GM12878 (cell line): ENCODE results near the gene MEGF11. TPM values are rescaled to one million over a fixed set of nuclear protein-coding genes. Genes with fewer than 3 reads are reported as not detected.

Experiments used
- CREB1 ChIP-seq: IDR thresholded peaks from 2 replicates; pipeline ENCODE4 v1.6.1; 2012; ENCODE audit warnings: low read depth, mild to moderate bottlenecking, inconsistent platforms
- HCFC1 ChIP-seq: fragments of 150-350 bp; IDR thresholded peaks from 2 replicates; pipeline ENCODE4 v1.6.1; 2014; ENCODE audit warnings: low read length
- IRF5 ChIP-seq: fragments of 450-650 bp; IDR thresholded peaks from 2 replicates; pipeline ENCODE4 v1.6.1; 2017; ENCODE audit warnings: borderline replicate concordance
- MXI1 ChIP-seq: fragments of 150-350 bp; IDR thresholded peaks from 2 replicates; pipeline ENCODE4 v1.6.1; 2011; ENCODE audit warnings: low read depth, mild to moderate bottlenecking, inconsistent platforms, low read length, improper control_type of control experiment
- MYB ChIP-seq: fragments of 150-350 bp; IDR thresholded peaks from 2 replicates; pipeline ENCODE4 v1.6.1; 2014; ENCODE audit warnings: mild to moderate bottlenecking, low read depth, low read length, borderline replicate concordance
- NKRF ChIP-seq: fragments of 450-650 bp; conservative IDR thresholded peaks from 2 replicates; pipeline ENCODE4 v1.6.1; 2017; ENCODE audit warnings: mild to moderate bottlenecking, moderate library complexity
- PBX3 ChIP-seq: IDR thresholded peaks from 2 replicates; pipeline ENCODE4 v1.6.1; 2011; ENCODE audit warnings: mild to moderate bottlenecking, low read depth, low read length, moderate library complexity; ENCODE audit not compliant: insufficient replicate concordance
- POU2F2 ChIP-seq: IDR thresholded peaks from 3 replicates; pipeline ENCODE4 v1.6.1; 2011; ENCODE audit warnings: low read depth, mild to moderate bottlenecking, low read length, borderline replicate concordance
- RELB ChIP-seq: fragments of 450-650 bp; IDR thresholded peaks from 2 replicates; pipeline ENCODE4 v1.6.1; 2017; ENCODE audit warnings: low read depth, mild to moderate bottlenecking, moderate library complexity
- SKIL ChIP-seq: fragments of 450-650 bp; IDR thresholded peaks from 2 replicates; pipeline ENCODE4 v1.6.1; 2017; ENCODE audit warnings: mild to moderate bottlenecking, low read depth, inconsistent platforms; ENCODE audit not compliant: poor library complexity, severe bottlenecking
- TARDBP ChIP-seq: IDR thresholded peaks from 2 replicates; pipeline ENCODE4 v1.6.1; 2016; ENCODE audit warnings: borderline replicate concordance
- YY1 ChIP-seq: IDR thresholded peaks from 2 replicates; pipeline ENCODE4 v1.6.1; 2011; ENCODE audit warnings: low read depth, mild to moderate bottlenecking, low read length
- polyA plus RNA-seq, 11 experiments: library from polyadenylated mRNA; depleted of rRNA in 4 of 11; unstranded in 6 of 11; stranded (reverse) in 5 of 11; fragments of >200 nt; fragmentation: Nextera tagmentation in 4 of 11; fragmentation: Illumina TruSeq in 1 of 11; extraction: Ambion mirVana in 4 of 11; extraction: Trizol in 1 of 11; gene quantifications; 1 replicate in 1 of 11; 2 replicates in 10 of 11; pipeline versions ENCODE4 v1.2.1 to v1.2.3, GENCODE V29; 2011 to 2016; ENCODE audit warnings: inconsistent platforms in 2 of 11, missing spikeins in 2 of 11, low read depth in 1 of 11
- total RNA-seq, 4 experiments: library from RNA; depleted of rRNA in 3 of 4; stranded (reverse); fragments of >200 nt in 3 of 4; fragmentation: Illumina TruSeq in 1 of 4; extraction: Trizol in 1 of 4; gene quantifications; 2 replicates each; pipeline versions ENCODE4 v1.2.1 to v1.2.3, GENCODE V29; 2013 to 2021

MEGF11 gene
- total and polyA plus RNA-seq, 10 of the 15 experiments (the other 5 are each of a cell fraction or from before 2014, with no cell fraction given), result 0.03 to 1.7 (median 0.49) TPM

GRCh38 chr15:66131831-66132230, 121.7 kb downstream of the MEGF11 start (continued):
- no peak for TF ChIP-seq NKRF
- TF ChIP-seq POU2F2, result no peak
- TF ChIP-seq YY1, result no peak
- no peak for TF ChIP-seq TARDBP
- TF ChIP-seq RELB, result no peak
- no peak for TF ChIP-seq CREB1
- no peak for TF ChIP-seq MXI1
- no peak for TF ChIP-seq PBX3
- no peak for TF ChIP-seq IRF5
- TF ChIP-seq HCFC1, result no peak
- TF ChIP-seq MYB, result no peak
- TF ChIP-seq SKIL, result no peak
